DMS114 treated with DMSO at 0.1 percent for 48 hours (cell line): Measurements from ENCODE around the gene TNNI2.
"Not testable (repeated sequence)": the region's sequence is repeated elsewhere in the genome, so short reads cannot be mapped to it uniquely, and the experiment has no call there.

Experiments used
- DNase-seq: peaks from one replicate; lab custom pipeline; 2025; ENCODE audit not compliant: unreplicated experiment; lab: John Stamatoyannopoulos, UW

The TNNI2 gene

GRCh38 chr11:1883346-1884302, 44.8 kb downstream of the TNNI2 start:
- DNase-seq = no peak

GRCh38 chr11:1884303-1884700, 45.5 kb downstream of the TNNI2 start:
- no peak for DNase-seq

- DNase-seq = not testable (repeated sequence)
Observed at GRCh38 chr11:1886551-1886950, 47.8 kb downstream of the TNNI2 start.

GRCh38 chr11:1887451-1888346, 48.9 kb downstream of the TNNI2 start:
- no peak for DNase-seq

GRCh38 chr11:1888347-1888753, 49.6 kb downstream of the TNNI2 start:
- DNase-seq = no peak

- DNase-seq = no peak
Observed at GRCh38 chr11:1888811-1889210, 50.0 kb downstream of the TNNI2 start.

- DNase-seq = no peak
Observed at GRCh38 chr11:1889224-1889930, 50.6 kb downstream of the TNNI2 start.

- no peak for DNase-seq
Observed at GRCh38 chr11:1889941-1890855, 51.4 kb downstream of the TNNI2 start.
